ENCODE results near the gene CAPZA2. TPM values are rescaled to one million over a fixed set of nuclear protein-coding genes. Genes with fewer than 3 reads are reported as not detected.
A peak's percentile ranks its signal among the peaks of the same experiment; 100 is the strongest.
"Not testable (repeated sequence)": the region's sequence is repeated elsewhere in the genome, so short reads cannot be mapped to it uniquely, and the experiment has no call there.

The CAPZA2 gene
- total and polyA plus RNA-seq, 2 experiments from 2014 or later = 150 to 348 TPM

GRCh38 chr7:116953906-116954838 is 91.8 kb downstream of the CAPZA2 start:
- Histone ChIP-seq H3K4me1 (ENCODE audit: low read depth) (peaks cover 58% of the 10 kb centered on the region), H3K27ac (peak overlapping the region; percentile 100), H3K4me3 (peak overlapping the region; percentile 96), H3K36me3 (no peaks in the 10 kb centered on the region), H3K27me3 (no peaks in the 10 kb centered on the region), H3K9me3 (ENCODE audit: low read depth) (no peaks in the 10 kb centered on the region)
- TF ChIP-seq CTCF (IDR thresholded peaks at IDR 0.05; ENCODE audit: low read depth, low read length) = no peak
- peak; percentile 80 to 87 for DNase-seq (ENCODE audit: low read depth in 1 of 2, low spot score in 1 of 2)

- Histone ChIP-seq H3K27me3 (no peaks in the 10 kb centered on the region), H3K4me3 (peak overlapping the region; percentile 96), H3K36me3 (no peaks in the 10 kb centered on the region), H3K4me1 (ENCODE audit: low read depth) (peaks cover 50% of the 10 kb centered on the region), H3K9me3 (ENCODE audit: low read depth) (no peaks in the 10 kb centered on the region), H3K27ac (peak overlapping the region; percentile 100)
- no peak for TF ChIP-seq CTCF (IDR thresholded peaks at IDR 0.05; ENCODE audit: low read depth, low read length)
- no peak for DNase-seq (ENCODE audit: low read depth in 1 of 2, low spot score in 1 of 2)
These were observed 93.0 kb downstream of the CAPZA2 start for GRCh38 chr7:116955340-116955739.

- no peaks in the 10 kb centered on the region for H3K27me3 ChIP-seq
- peak overlapping the region; percentile 100 for H3K27ac ChIP-seq
- no peak for TF ChIP-seq CTCF (IDR thresholded peaks at IDR 0.05; ENCODE audit: low read depth, low read length)
- peak overlapping the region; percentile 96 for H3K4me3 ChIP-seq
- peaks cover 46% of the 10 kb centered on the region for H3K4me1 ChIP-seq (ENCODE audit: low read depth)
- no peaks in the 10 kb centered on the region for H3K9me3 ChIP-seq (ENCODE audit: low read depth)
- no peaks in the 10 kb centered on the region for H3K36me3 ChIP-seq
- peak in 1 of 2 donors; percentile 72 for DNase-seq (ENCODE audit: low read depth in 1 of 2, low spot score in 1 of 2)
These were observed 93.6 kb downstream of the CAPZA2 start for GRCh38 chr7:116955801-116956476.

- Histone ChIP-seq H3K27ac (peak overlapping the region; percentile 100), H3K9me3 (ENCODE audit: low read depth) (no peaks in the 10 kb centered on the region), H3K36me3 (no peaks in the 10 kb centered on the region), H3K27me3 (no peaks in the 10 kb centered on the region), H3K4me1 (ENCODE audit: low read depth) (peaks cover 41% of the 10 kb centered on the region), H3K4me3 (no peak overlapping the region)
- DNase-seq (ENCODE audit: low read depth in 1 of 2, low spot score in 1 of 2) = no peak
- no peak for TF ChIP-seq CTCF (IDR thresholded peaks at IDR 0.05; ENCODE audit: low read depth, low read length)
These were observed 94.1 kb downstream of the CAPZA2 start for GRCh38 chr7:116956477-116956804.

- Histone ChIP-seq H3K27me3 (no peaks in the 10 kb centered on the region), H3K27ac (no peak overlapping the region), H3K36me3 (no peaks in the 10 kb centered on the region), H3K9me3 (ENCODE audit: low read depth) (no peaks in the 10 kb centered on the region), H3K4me3 (no peak overlapping the region), H3K4me1 (ENCODE audit: low read depth) (peaks cover 26% of the 10 kb centered on the region)
- TF ChIP-seq CTCF (IDR thresholded peaks at IDR 0.05; ENCODE audit: low read depth, low read length) = no peak
- no peak for DNase-seq (ENCODE audit: low read depth in 1 of 2, low spot score in 1 of 2)
These were observed 95.5 kb downstream of the CAPZA2 start for GRCh38 chr7:116957874-116958273.

- not testable (repeated sequence) for H3K27me3 ChIP-seq; H3K4me1 ChIP-seq (ENCODE audit: low read depth); H3K36me3 ChIP-seq; H3K27ac ChIP-seq; DNase-seq (ENCODE audit: low read depth in 1 of 2, low spot score in 1 of 2); H3K4me3 ChIP-seq; H3K9me3 ChIP-seq (ENCODE audit: low read depth)
These were observed 99.7 kb downstream of the CAPZA2 start for GRCh38 chr7:116961966-116962673.
